IPS-18a (cell line): ENCODE measurements around the gene RIT1.
"Not testable (repeated sequence)": the region's sequence is repeated elsewhere in the genome, so short reads cannot be mapped to it uniquely, and the experiment has no call there.

Experiments
- H3K27ac ChIP-seq: one replicate; pipeline ENCODE4 v1.5.1; 2013; ENCODE audit warnings: low read length
- H3K27me3 ChIP-seq: one replicate; pipeline ENCODE4 v1.6.1; 2013; ENCODE audit warnings: mild to moderate bottlenecking, low read length; ENCODE audit not compliant: control insufficient read depth, insufficient read depth
- H3K36me3 ChIP-seq: one replicate; pipeline ENCODE4 v1.6.1; 2013; ENCODE audit warnings: low read depth, low read length; ENCODE audit not compliant: control insufficient read depth
- H3K4me1 ChIP-seq: one replicate; pipeline ENCODE4 v1.6.1; 2013; ENCODE audit warnings: low read depth, low read length; ENCODE audit not compliant: control insufficient read depth
- H3K4me3 ChIP-seq: one replicate; pipeline ENCODE4 v1.5.1; 2013; ENCODE audit warnings: low read length
- H3K9ac ChIP-seq: one replicate; pipeline ENCODE4 v1.6.1; 2013; ENCODE audit warnings: mild to moderate bottlenecking, low read length, moderate library complexity
- H3K9me3 ChIP-seq: one replicate; pipeline ENCODE4 v1.6.1; 2013; ENCODE audit warnings: low read depth, low read length; ENCODE audit not compliant: control insufficient read depth

RIT1 gene

DNA sequence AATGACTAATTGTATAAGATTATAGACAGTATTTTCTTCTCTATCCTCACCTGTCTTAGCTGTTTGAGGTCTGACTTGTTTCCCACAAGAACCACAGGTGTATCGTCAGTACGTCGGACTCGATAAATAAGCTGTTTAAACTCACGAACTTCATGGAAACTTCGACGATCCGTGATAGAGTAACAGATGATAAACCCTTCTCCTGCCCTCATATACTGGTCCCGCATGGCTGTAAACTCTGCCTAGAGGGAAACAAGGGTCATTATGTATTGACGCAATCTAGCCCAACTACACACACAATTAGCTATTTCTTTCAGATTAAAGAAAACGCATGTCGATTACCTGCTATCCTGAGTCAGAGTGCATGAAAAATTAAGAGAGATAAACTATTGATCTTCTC is 6.9 kb downstream of the RIT1 start:
- Histone ChIP-seq H3K9me3 (no peaks in the 10 kb centered on the region), H3K36me3 (peaks cover 55% of the 10 kb centered on the region), H3K4me3 (no peak overlapping the region), H3K9ac (no peak overlapping the region), H3K27ac (no peak overlapping the region), H3K27me3 (no peaks in the 10 kb centered on the region), H3K4me1 (no peaks in the 10 kb centered on the region)

DNA sequence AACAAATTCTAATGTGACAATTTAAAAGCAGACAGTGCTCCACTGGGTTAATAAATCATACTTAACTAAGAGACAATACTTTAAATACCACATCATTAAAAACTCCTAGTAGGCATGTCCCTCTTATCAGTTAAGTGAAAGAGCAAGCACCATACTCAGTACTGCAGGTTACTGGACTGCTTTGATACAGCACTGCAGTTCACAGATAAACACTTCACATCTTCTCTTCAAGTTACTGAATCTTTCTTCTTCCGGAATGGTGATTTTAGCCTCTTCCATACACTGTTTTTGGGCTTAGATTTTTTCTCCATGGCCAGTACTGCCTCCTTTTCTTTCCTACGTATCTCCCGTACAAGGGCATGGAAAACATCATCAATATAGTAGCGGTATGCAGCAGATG is 11.0 kb downstream of the RIT1 start:
- no peak overlapping the region for H3K27ac ChIP-seq
- H3K36me3 ChIP-seq: peaks cover 55% of the 10 kb centered on the region
- no peaks in the 10 kb centered on the region for H3K27me3 ChIP-seq
- no peak overlapping the region for H3K4me3 ChIP-seq
- H3K9ac ChIP-seq: no peak overlapping the region
- no peaks in the 10 kb centered on the region for H3K4me1 ChIP-seq
- no peaks in the 10 kb centered on the region for H3K9me3 ChIP-seq

DNA sequence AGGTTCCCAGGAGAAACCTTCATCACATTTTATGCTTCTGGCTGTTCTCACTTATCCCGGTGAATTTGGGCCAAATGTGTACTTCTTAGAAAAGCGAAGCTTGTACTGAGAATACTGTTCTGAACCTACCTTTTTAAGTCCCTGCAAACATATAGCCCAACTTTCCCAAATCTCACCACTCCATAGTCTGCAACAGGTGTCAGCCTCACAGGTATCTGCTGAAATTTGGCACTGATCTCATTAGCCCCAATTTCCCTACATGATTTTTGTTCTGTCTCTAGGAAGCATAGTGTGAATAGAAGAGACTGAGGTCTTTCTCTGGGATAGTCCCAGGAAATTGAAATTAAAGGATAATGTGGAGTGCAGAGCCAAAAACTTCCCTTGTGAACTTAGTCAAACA is 11.5 kb downstream of the RIT1 start:
- H3K4me3 ChIP-seq: no peak overlapping the region
- no peak overlapping the region for H3K27ac ChIP-seq
- no peaks in the 10 kb centered on the region for H3K9me3 ChIP-seq
- no peak overlapping the region for H3K9ac ChIP-seq
- no peaks in the 10 kb centered on the region for H3K27me3 ChIP-seq
- peaks cover 50% of the 10 kb centered on the region for H3K36me3 ChIP-seq
- no peaks in the 10 kb centered on the region for H3K4me1 ChIP-seq

DNA sequence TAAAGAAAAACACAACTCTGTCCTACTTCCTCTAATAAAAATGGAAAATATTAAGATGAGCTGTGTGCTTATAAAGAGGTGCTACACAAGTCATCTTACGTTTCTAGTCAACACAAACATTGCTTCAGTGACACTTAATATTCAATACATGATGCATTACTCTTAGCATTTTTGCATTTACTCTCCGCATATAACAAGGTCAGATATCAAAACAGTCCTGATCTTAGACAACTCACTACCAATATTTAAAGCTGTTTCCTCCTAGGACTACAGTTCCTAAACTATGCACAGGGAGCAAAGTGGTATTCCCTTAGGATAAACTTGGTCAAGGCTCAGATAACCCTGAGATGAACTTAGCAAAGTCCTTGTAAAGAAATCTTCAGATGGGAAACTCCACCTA is 12.3 kb downstream of the RIT1 start:
- Histone ChIP-seq H3K27ac (no peak overlapping the region), H3K36me3 (peaks cover 42% of the 10 kb centered on the region), H3K9me3 (no peaks in the 10 kb centered on the region), H3K4me1 (no peaks in the 10 kb centered on the region), H3K27me3 (no peaks in the 10 kb centered on the region), H3K9ac (no peak overlapping the region), H3K4me3 (no peak overlapping the region)

DNA sequence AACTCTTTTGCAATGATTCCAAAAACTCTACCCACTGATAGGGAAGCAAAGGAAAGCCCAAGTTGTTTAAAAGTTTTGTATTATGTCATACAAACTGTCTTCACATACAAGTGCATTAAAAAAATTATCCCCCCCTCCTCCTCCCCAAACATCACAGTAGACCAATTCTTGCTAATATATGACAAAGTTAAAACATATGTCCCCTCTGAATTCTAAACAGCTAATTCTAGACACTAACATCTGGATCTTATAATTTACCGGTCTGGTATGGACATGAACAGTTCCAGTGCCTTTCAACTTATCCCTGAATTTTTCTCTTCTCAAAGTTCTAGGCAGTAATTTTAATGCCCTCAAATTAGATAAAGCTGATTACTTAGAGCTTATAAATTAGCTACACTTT is 13.4 kb downstream of the RIT1 start:
- H3K36me3 ChIP-seq: peaks cover 35% of the 10 kb centered on the region
- H3K4me1 ChIP-seq: no peaks in the 10 kb centered on the region
- H3K27ac ChIP-seq: no peak overlapping the region
- no peaks in the 10 kb centered on the region for H3K27me3 ChIP-seq
- no peak overlapping the region for H3K4me3 ChIP-seq
- no peak overlapping the region for H3K9ac ChIP-seq
- no peaks in the 10 kb centered on the region for H3K9me3 ChIP-seq

DNA sequence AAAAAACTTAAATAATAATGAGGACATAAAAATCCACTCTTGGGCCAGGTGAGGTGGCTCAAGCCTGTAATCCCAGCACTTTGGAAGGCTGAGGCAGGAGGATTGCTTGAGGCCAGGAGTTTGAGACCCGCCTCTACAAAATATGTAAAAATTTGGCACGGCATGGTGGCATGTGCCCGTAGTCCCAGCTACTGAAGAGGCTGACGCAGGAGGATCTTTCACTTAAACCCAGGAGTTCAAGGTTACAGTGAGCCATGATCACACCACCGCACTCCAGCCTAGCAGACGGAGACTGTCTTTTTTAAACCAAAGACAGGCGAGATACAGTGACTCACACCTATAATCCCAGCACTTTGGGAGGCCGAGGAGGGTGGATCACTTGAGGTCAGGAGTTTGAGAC is 14.7 kb downstream of the RIT1 start:
- H3K9ac ChIP-seq, H3K27me3 ChIP-seq, H3K9me3 ChIP-seq, H3K4me3 ChIP-seq, H3K4me1 ChIP-seq, H3K27ac ChIP-seq: not testable (repeated sequence)
- H3K36me3 ChIP-seq: peaks cover 33% of the 10 kb centered on the region

DNA sequence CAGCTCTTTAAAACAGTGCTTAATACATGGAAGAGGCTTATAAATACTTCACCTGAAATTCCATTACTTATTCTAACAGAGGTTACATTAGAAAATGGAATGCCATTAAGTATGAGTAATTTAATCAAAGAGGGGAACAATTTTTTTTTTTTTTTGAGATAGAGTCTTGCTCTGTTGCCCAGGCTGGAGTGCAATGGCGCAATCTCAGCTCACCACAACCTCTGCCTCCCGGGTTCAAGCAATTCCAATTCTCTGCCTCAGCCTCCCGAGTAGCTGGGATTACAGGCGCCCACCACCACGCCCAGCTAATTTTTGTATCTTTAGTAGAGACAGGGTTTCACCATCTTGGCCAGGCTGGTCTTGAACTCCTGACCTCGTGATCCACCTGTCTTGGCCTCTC is 15.5 kb downstream of the RIT1 start:
- H3K4me3 ChIP-seq, H3K9ac ChIP-seq, H3K4me1 ChIP-seq, H3K9me3 ChIP-seq, H3K27me3 ChIP-seq, H3K27ac ChIP-seq: not testable (repeated sequence)
- peaks cover 26% of the 10 kb centered on the region for H3K36me3 ChIP-seq

DNA sequence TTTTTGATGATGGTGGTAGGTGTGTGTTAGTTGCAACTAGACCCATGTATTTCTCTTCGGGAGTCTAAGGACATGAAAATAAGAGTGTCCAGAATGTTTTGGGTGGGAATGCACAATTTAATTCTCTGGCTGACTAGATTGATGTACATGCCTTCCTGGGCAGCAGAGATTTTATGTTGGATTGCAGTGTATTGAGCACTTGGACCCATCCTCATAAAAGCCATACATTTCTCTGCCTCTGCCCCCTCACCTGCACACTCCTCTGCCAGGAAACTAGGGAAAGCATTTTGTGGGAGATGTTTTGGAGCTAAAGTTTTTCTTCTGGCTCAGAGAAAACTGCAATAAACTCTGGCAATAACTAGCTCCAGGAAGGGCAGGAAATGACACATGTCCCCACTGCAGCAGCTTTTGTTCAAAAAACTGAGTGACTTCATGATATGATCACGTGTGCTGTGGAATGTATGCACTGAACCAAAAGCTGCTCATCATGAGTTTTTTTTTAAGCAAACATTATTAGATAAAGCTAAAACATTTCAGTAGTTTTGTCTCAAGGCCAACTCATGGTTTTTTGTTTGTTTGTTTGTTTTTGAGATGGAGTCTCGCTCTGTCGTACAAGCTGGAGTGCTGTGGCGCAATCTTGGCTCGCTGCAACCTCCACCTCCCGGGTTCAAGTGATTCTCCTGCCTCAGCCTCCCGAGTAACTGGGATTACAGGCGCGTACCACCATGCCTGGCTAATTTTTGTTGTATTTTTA is 17.6 kb downstream of the RIT1 start:
- peaks cover 5% of the 10 kb centered on the region for H3K36me3 ChIP-seq
- H3K4me1 ChIP-seq: no peaks in the 10 kb centered on the region
- H3K27ac ChIP-seq: no peak overlapping the region
- H3K4me3 ChIP-seq: no peak overlapping the region
- H3K9ac ChIP-seq: no peak overlapping the region
- H3K27me3 ChIP-seq: no peaks in the 10 kb centered on the region
- no peaks in the 10 kb centered on the region for H3K9me3 ChIP-seq

DNA sequence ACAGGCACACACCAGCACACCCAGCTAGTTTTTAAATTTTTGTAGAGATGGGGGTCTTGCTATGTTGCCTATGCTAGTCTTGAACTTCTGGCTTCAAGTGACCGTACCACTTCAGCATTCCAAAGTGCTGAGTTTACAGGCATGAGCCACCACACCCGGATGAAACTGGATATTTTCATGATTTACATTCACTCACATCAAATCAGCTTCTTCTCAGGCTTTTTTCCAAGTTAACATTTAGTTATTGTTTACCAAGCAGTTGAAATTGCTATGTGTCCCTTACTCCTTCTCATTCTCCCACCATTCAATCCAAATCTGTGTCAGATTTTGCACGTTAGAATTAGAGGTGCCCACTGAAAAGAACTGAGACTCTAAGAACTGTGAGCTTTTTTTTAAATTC is 18.4 kb downstream of the RIT1 start:
- Histone ChIP-seq H3K27me3 (no peaks in the 10 kb centered on the region), H3K9ac (no peak overlapping the region), H3K4me1 (no peaks in the 10 kb centered on the region), H3K27ac (no peak overlapping the region), H3K36me3 (peaks cover 4% of the 10 kb centered on the region), H3K4me3 (no peak overlapping the region), H3K9me3 (no peaks in the 10 kb centered on the region)

DNA sequence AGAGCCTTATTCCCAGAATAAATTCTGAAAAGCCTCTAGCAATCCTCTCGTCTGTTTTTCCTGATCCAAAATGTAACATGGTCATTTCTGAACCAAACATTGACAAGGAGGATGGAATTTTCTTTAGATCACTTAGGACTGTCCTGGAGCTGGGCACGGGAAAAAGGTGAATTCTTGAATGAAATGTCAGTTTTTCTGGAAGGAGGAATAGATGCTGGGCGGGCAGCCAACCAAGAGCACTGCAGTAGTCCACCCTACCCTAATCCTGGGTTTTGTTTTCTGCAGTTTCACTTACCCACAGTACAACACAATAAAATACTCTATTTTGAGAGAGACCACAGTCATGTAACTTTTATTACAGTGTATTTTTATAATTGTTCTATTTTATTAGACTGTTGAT is 20.9 kb downstream of the RIT1 start:
- Histone ChIP-seq H3K9me3 (no peaks in the 10 kb centered on the region), H3K27ac (no peak overlapping the region), H3K27me3 (no peaks in the 10 kb centered on the region), H3K9ac (no peak overlapping the region), H3K4me3 (no peak overlapping the region), H3K36me3 (no peaks in the 10 kb centered on the region), H3K4me1 (no peaks in the 10 kb centered on the region)

DNA sequence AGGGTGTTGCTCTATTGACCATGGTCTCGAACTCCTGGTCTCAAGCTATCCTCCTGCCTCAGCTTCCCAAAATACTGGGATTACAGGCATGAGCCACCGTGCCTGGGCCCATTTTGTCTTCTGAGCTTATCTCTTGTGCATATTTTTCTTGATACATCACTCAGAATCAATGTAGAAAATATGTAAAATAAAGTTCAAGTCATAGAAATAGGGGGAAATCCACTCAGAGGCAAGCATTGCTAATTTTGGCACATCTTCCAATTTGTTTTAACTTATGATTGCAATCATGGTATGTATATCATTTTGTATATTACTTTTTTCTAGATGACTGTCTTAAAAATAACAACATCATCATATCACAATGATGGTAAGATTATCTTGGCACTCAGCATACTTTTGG is 21.6 kb downstream of the RIT1 start:
- Histone ChIP-seq H3K9ac (no peak overlapping the region), H3K4me1 (no peaks in the 10 kb centered on the region), H3K4me3 (no peak overlapping the region), H3K27ac (no peak overlapping the region), H3K27me3 (no peaks in the 10 kb centered on the region), H3K36me3 (no peaks in the 10 kb centered on the region), H3K9me3 (no peaks in the 10 kb centered on the region)

DNA sequence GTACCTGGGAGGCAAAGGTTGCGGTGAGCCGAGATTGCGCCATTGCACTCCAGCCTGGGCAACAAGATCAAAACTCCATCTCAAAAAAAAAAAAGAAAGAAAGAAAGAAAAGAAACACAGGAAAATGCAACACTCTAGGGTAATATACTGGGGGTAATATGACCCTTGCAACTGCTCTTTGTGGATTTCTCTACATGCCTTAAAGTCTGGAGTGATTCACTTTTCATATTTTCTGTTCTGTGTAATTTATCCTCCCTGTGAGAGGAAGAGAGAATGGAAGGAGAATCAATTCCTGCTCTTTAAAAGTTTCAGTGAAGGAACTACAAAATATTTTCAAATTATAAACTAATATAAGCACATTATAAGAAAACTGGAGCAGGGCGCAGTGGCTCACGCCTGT is 22.7 kb downstream of the RIT1 start:
- no peak overlapping the region for H3K4me3 ChIP-seq
- no peaks in the 10 kb centered on the region for H3K9me3 ChIP-seq
- H3K27me3 ChIP-seq: no peaks in the 10 kb centered on the region
- H3K27ac ChIP-seq: no peak overlapping the region
- H3K36me3 ChIP-seq: no peaks in the 10 kb centered on the region
- no peaks in the 10 kb centered on the region for H3K4me1 ChIP-seq
- H3K9ac ChIP-seq: no peak overlapping the region
